Trophoblast cell (in vitro differentiated cells and primary cell): ENCODE results near the gene THOP1.

ENCODE experiments used
- DNase-seq, 2 donors: peaks; one replicate each; pipeline ENCODE4 v3.0.0-alpha.2; 2016
- H2AFZ ChIP-seq: 2 replicates; pipeline ENCODE4 v1.6.1; 2013; ENCODE audit warnings: low read length, moderate library complexity, mild to moderate bottlenecking; ENCODE audit not compliant: insufficient read depth, poor library complexity
- H2AK5ac ChIP-seq: 2 replicates; pipeline ENCODE4 v1.6.1; 2013; ENCODE audit warnings: mild to moderate bottlenecking, low read length
- H2BK120ac ChIP-seq: 2 replicates; pipeline ENCODE4 v1.6.1; 2013; ENCODE audit warnings: low read length, mild to moderate bottlenecking, moderate library complexity; ENCODE audit not compliant: insufficient read depth, poor library complexity
- H2BK12ac ChIP-seq: 2 replicates; pipeline ENCODE4 v1.6.1; 2013; ENCODE audit warnings: mild to moderate bottlenecking, low read length, moderate library complexity
- H2BK5ac ChIP-seq: 2 replicates; pipeline ENCODE4 v1.6.1; 2013; ENCODE audit warnings: low read length, low read depth, moderate library complexity, mild to moderate bottlenecking; ENCODE audit not compliant: poor library complexity
- H3K14ac ChIP-seq: 2 replicates; pipeline ENCODE4 v1.6.1; 2013; ENCODE audit warnings: mild to moderate bottlenecking, low read length
- H3K18ac ChIP-seq: 2 replicates; pipeline ENCODE4 v1.6.1; 2013; ENCODE audit warnings: mild to moderate bottlenecking, low read length
- H3K23ac ChIP-seq: 2 replicates; pipeline ENCODE4 v1.6.1; 2013; ENCODE audit warnings: low read length
- H3K27ac ChIP-seq: 2 replicates; pipeline ENCODE4 v1.5.1; 2013; ENCODE audit warnings: low read depth, mild to moderate bottlenecking, inconsistent platforms, low read length, moderate library complexity
- H3K27me3 ChIP-seq: 2 replicates; pipeline ENCODE4 v1.6.1; 2013; ENCODE audit warnings: inconsistent platforms, mild to moderate bottlenecking, low read length, moderate library complexity; ENCODE audit not compliant: insufficient read depth
- H3K36me3 ChIP-seq, 2 experiments: 1 replicate in 1 of 2; 2 replicates in 1 of 2; pipeline ENCODE4 v1.6.1; 2013; ENCODE audit warnings: low read length in 2 of 2, mild to moderate bottlenecking in 2 of 2, moderate library complexity in 1 of 2; ENCODE audit not compliant: insufficient read depth in 2 of 2, control insufficient read depth in 1 of 2
- H3K4ac ChIP-seq: 2 replicates; pipeline ENCODE4 v1.6.1; 2013; ENCODE audit warnings: low read depth, mild to moderate bottlenecking, low read length, moderate library complexity
- H3K4me1 ChIP-seq, 2 experiments: 1 replicate in 1 of 2; 2 replicates in 1 of 2; pipeline ENCODE4 v1.6.1; 2013; ENCODE audit warnings: low read length in 2 of 2, mild to moderate bottlenecking in 2 of 2, moderate library complexity in 1 of 2; ENCODE audit not compliant: insufficient read depth in 2 of 2, control insufficient read depth in 1 of 2
- H3K4me2 ChIP-seq: 2 replicates; pipeline ENCODE4 v1.6.1; 2013; ENCODE audit warnings: inconsistent platforms, mild to moderate bottlenecking, low read length, moderate library complexity
- H3K4me3 ChIP-seq: 2 replicates; pipeline ENCODE4 v1.5.1; 2013; ENCODE audit warnings: mild to moderate bottlenecking, low read depth, low read length, inconsistent platforms
- H3K79me1 ChIP-seq: one replicate; pipeline ENCODE4 v1.6.1; 2013; ENCODE audit warnings: low read length
- H3K79me2 ChIP-seq: 2 replicates; pipeline ENCODE4 v1.6.1; 2013; ENCODE audit warnings: low read length, mild to moderate bottlenecking; ENCODE audit not compliant: control insufficient read depth, insufficient read depth, poor library complexity
- H3K9ac ChIP-seq: 2 replicates; pipeline ENCODE4 v1.6.1; 2013; ENCODE audit warnings: mild to moderate bottlenecking, low read length
- H3K9me3 ChIP-seq: 2 replicates; pipeline ENCODE4 v1.6.1; 2013; ENCODE audit warnings: low read depth, mild to moderate bottlenecking, control low read depth, inconsistent platforms, low read length; ENCODE audit not compliant: insufficient read depth
- H4K12ac ChIP-seq: 2 replicates; pipeline ENCODE4 v1.6.1; 2013; ENCODE audit warnings: low read depth, mild to moderate bottlenecking, low read length, moderate library complexity
- H4K8ac ChIP-seq: 2 replicates; pipeline ENCODE4 v1.6.1; 2013; ENCODE audit warnings: low read depth, mild to moderate bottlenecking, low read length, moderate library complexity
- H4K91ac ChIP-seq: one replicate; pipeline ENCODE4 v1.6.1; 2013; ENCODE audit warnings: low read depth, mild to moderate bottlenecking, low read length, moderate library complexity
- WGBS: extraction: QIAGEN DNeasy Blood & Tissue Kit; methylation state at CpG from one replicate; pipeline ENCODE4 v1.1.7; 2013; ENCODE audit warnings: missing lambda C conversion rate; ENCODE audit not compliant: insufficient read length, insufficient coverage; ENCODE audit errors: extremely low coverage; 5-methylcytosine and 5-hydroxymethylcytosine counted together

Gene THOP1

DNA sequence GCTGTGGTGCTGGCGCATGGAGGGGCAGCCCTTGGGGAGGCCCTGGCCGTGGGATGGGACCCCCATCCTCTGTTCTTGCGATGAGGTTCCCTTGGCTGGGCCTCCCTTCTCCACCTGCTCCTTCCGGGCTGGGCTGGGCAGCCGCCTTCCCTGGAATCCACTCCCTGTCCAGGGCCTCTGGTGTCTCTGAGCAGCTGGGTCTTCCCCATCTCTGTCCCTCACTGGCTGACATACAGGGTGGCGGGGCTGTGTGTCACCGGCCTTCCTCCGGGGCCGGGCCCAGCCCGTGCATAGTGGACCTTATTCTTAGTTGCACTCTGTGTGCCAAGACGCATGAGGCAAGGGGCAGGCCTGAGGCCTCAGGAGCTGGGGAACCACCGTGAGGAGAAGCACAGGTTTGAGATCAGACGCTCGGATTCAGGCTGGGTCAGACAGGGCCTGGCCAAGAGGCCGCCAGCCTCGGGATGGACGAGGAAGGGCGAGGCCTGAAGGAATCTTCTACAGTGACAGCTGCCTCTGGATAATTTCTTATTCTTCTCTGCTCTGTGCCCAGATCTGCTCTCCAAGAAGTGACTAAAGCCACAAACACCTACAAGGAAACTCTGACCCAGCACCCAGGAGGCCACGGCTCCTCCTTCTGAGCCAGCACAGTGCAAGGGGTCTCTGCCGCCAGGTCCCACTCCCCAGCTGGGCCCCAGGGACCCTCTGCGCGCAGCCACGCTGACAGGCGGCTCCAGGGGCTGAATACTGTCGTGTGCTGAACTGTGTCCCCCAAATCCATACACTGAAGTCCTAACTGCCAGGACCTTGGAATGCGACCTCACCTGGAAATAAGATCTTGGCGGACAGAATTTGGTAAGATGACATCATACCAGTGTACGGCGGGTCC, 13.3 kb upstream of the THOP1 start:
- peak overlapping the region; percentile 29 for H3K4me3 ChIP-seq
- H3K36me3 ChIP-seq = peaks cover 46 to 55% of the 10 kb centered on the region in 2 experiments
- no peak overlapping the region for H3K23ac ChIP-seq
- H3K14ac ChIP-seq = no peak overlapping the region
- H2AK5ac ChIP-seq = no peak overlapping the region
- H4K8ac ChIP-seq = no peak overlapping the region
- no peak overlapping the region for H2BK5ac ChIP-seq
- H3K18ac ChIP-seq = no peak overlapping the region
- WGBS = no CpG with 5 or more reads among the region's 29 CpGs
- no peak overlapping the region for H4K91ac ChIP-seq
- no peak overlapping the region for H2AFZ ChIP-seq
- peaks cover 21 to 22% of the 10 kb centered on the region in 2 experiments for H3K4me1 ChIP-seq
- H3K4ac ChIP-seq = peak overlapping the region; percentile 77
- H2BK12ac ChIP-seq = no peak overlapping the region
- no peaks in the 10 kb centered on the region for H3K79me1 ChIP-seq
- H3K79me2 ChIP-seq = peaks cover 24% of the 10 kb centered on the region
- H3K4me2 ChIP-seq = no peak overlapping the region
- no peak overlapping the region for H3K9ac ChIP-seq
- no peak overlapping the region for H2BK120ac ChIP-seq
- no peak for DNase-seq
- H3K27ac ChIP-seq = peak overlapping the region; percentile 24
- H3K27me3 ChIP-seq = no peaks in the 10 kb centered on the region
- no peaks in the 10 kb centered on the region for H3K9me3 ChIP-seq
- no peak overlapping the region for H4K12ac ChIP-seq

DNA sequence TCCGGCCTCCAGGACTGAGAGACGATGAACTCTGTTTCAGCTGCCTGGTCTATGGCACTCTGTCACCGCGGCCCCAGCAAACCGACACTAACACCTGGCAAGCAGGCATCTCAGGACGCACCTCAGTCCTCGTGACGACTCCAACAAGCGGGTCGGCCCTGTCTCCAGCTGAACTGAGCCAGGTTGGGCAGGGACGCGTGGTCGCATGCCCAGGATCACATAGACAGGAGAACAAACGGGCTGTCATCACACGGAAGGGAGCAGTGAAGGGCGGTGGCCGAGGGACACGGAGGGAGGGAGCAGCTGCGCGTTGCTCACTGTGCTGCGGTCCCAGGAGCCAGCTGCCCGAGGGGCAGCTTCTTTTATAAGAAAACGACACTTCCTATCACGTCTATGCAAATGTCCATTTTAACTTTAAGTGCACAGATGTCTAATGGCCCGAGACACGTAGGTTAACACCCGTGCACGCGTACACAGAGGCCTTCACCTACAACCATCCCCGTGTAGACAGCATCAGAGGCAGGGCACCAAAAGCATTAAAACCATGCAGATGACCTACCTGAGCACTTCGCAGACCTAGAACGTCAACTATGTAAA, 11.1 kb upstream of the THOP1 start:
- Histone ChIP-seq H2BK12ac (no peak overlapping the region), H4K91ac (no peak overlapping the region), H4K12ac (no peak overlapping the region), H3K4me3 (no peak overlapping the region), H3K4ac (peak overlapping the region; percentile 96), H2BK120ac (no peak overlapping the region), H3K79me1 (no peaks in the 10 kb centered on the region), H3K9me3 (no peaks in the 10 kb centered on the region), H3K27ac (no peak overlapping the region), H3K79me2 (peaks cover 39% of the 10 kb centered on the region), H2AFZ (no peak overlapping the region), H3K4me1 (peaks cover 21 to 22% of the 10 kb centered on the region in 2 experiments), H3K9ac (no peak overlapping the region), H4K8ac (no peak overlapping the region), H2BK5ac (no peak overlapping the region), H3K18ac (no peak overlapping the region), H2AK5ac (no peak overlapping the region), H3K23ac (no peak overlapping the region), H3K27me3 (no peaks in the 10 kb centered on the region), H3K36me3 (peaks cover 41 to 50% of the 10 kb centered on the region in 2 experiments), H3K4me2 (no peak overlapping the region), H3K14ac (no peak overlapping the region)
- DNase-seq = no peak
- WGBS = no CpG with 5 or more reads among the region's 32 CpGs

DNA sequence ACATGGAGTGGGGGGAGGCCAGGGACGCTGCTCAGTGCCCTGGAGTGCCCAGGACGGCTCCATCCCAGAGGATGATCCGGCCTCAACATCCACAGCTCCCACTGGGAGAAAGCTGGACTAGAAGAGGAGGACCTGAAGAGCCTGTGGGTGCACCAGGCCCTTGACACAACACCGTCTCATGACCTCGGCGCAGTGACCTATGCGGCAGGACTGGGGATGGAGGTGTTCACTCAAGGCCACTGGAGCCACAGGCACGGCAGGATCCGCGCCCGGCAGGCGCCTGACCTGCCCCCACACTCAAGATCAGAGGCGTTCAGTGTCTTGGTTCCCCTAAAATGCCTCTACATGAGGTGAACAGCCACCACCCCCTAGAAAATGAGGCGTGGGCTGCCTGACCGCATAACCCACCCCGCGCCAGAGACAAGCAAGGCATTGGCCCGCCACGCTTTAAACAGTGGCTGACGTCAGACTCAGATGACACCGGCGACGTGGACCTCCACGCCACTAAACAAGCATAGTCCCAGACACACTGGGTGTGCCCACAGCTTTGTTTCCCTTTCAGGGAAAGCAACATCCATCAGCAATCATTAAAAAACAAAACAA, 10.2 kb upstream of the THOP1 start:
- Histone ChIP-seq H4K8ac (no peak overlapping the region), H3K79me2 (peaks cover 47% of the 10 kb centered on the region), H3K4ac (peak overlapping the region; percentile 96), H3K36me3 (peaks cover 41 to 50% of the 10 kb centered on the region in 2 experiments), H3K79me1 (no peaks in the 10 kb centered on the region), H2AFZ (peak overlapping the region; percentile 17), H2BK120ac (no peak overlapping the region), H3K4me3 (no peak overlapping the region), H3K9me3 (no peaks in the 10 kb centered on the region), H3K4me2 (no peak overlapping the region), H2BK5ac (peak overlapping the region; percentile 1), H3K9ac (no peak overlapping the region), H3K27me3 (no peaks in the 10 kb centered on the region), H2BK12ac (peak overlapping the region; percentile 17), H3K14ac (peak overlapping the region; percentile 28), H3K4me1 (peaks cover 21 to 22% of the 10 kb centered on the region in 2 experiments), H2AK5ac (no peak overlapping the region), H3K23ac (no peak overlapping the region), H3K18ac (peak overlapping the region; percentile 25), H4K12ac (peak overlapping the region; percentile 31), H3K27ac (no peak overlapping the region), H4K91ac (peak overlapping the region; percentile 31)
- DNase-seq = no peak
- WGBS = no CpG with 5 or more reads among the region's 24 CpGs

DNA sequence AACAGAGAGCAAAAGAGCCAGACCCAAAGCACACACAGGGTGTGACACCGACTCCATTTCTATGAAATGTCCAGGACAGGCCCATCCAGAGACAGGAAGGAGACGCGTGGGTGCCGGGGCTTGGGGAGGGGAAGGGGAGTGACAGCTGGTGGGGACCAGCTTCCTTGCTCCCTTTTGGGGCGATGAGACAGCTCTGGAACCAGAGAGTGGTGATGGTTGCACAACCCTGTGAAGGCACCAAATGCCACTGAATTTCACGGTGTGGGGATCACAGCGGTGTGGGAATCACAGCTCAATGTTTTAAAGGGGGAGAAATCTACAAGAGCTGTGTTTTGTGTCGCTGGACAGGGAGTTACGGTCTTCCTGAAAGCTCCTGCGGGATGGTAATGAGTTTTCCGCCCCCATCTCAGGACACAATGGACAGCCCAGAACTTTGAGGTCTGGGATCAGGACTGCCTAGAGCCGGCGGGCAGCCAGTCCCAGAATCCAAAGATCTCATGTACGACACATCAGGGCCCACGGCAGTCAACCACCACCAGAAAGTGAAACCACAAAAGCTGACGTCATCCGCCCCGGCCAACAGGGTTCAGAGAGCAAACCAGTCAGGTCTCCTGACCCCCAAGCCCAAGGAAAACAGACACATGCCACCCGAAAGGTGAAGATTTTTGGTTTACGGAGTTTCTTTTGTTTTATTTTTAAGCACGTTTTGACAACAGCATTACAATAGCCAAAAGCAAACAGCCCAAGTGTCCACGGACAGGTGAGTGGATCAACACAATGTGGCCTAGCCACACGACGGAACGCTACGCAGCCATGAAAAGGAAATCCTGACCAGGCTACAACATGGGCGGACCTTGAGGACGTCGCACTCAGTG, 9.5 kb upstream of the THOP1 start:
- Histone ChIP-seq H3K27ac (no peak overlapping the region), H3K27me3 (no peaks in the 10 kb centered on the region), H4K12ac (no peak overlapping the region), H3K79me1 (no peaks in the 10 kb centered on the region), H3K9ac (no peak overlapping the region), H2AFZ (no peak overlapping the region), H3K4me1 (peaks cover 21 to 22% of the 10 kb centered on the region in 2 experiments), H4K91ac (peak overlapping the region; percentile 7), H3K4ac (peak overlapping the region; percentile 96), H3K23ac (no peak overlapping the region), H2BK120ac (no peak overlapping the region), H4K8ac (no peak overlapping the region), H3K9me3 (no peaks in the 10 kb centered on the region), H3K36me3 (peaks cover 34 to 43% of the 10 kb centered on the region in 2 experiments), H3K79me2 (peaks cover 51% of the 10 kb centered on the region), H2BK5ac (no peak overlapping the region), H2AK5ac (no peak overlapping the region), H3K18ac (no peak overlapping the region), H3K14ac (no peak overlapping the region), H3K4me3 (no peak overlapping the region), H3K4me2 (no peak overlapping the region), H2BK12ac (no peak overlapping the region)
- no CpG with 5 or more reads among the region's 29 CpGs for WGBS
- DNase-seq = peak; percentile 26 to 44
